SH-SY5Y (cell line): ENCODE measurements around the gene TST.

ENCODE experiments used
- GATA2 ChIP-seq: IDR thresholded peaks from 2 replicates; pipeline ENCODE4 v1.6.1; 2011; ENCODE audit warnings: mild to moderate bottlenecking, low read depth, low read length
- GATA3 ChIP-seq: IDR thresholded peaks from 2 replicates; pipeline ENCODE4 v1.6.1; 2011; ENCODE audit warnings: low read depth, mild to moderate bottlenecking, low read length, moderate library complexity

Gene TST

GRCh38 chr22:37018086-37018814 lies 997 bp downstream of the TST start:
- TF ChIP-seq GATA2 (no peak), GATA3 (no peak)

- TF ChIP-seq GATA2 (no peak), GATA3 (no peak)
These were observed 1.9 kb downstream of the TST start for GRCh38 chr22:37017356-37017755.

GRCh38 chr22:37016134-37016910 lies 2.9 kb downstream of the TST start:
- no peak for TF ChIP-seq GATA2
- TF ChIP-seq GATA3, result no peak

DNA sequence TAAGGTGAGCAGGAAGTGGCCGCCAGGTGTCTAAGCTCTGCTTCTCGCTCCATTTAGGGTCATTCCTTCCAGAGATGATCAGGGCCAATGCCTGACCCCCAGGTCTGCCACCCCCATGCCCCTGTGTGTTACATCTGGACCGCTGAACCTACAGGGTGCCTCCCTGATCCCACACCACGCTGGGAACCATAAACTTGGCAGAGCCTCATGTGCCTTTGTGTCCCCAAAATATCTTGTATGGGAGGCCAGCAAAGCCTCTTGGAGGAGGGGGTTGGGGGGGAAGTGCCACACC lies 3.7 kb downstream of the TST start:
- TF ChIP-seq GATA3, result no peak

DNA sequence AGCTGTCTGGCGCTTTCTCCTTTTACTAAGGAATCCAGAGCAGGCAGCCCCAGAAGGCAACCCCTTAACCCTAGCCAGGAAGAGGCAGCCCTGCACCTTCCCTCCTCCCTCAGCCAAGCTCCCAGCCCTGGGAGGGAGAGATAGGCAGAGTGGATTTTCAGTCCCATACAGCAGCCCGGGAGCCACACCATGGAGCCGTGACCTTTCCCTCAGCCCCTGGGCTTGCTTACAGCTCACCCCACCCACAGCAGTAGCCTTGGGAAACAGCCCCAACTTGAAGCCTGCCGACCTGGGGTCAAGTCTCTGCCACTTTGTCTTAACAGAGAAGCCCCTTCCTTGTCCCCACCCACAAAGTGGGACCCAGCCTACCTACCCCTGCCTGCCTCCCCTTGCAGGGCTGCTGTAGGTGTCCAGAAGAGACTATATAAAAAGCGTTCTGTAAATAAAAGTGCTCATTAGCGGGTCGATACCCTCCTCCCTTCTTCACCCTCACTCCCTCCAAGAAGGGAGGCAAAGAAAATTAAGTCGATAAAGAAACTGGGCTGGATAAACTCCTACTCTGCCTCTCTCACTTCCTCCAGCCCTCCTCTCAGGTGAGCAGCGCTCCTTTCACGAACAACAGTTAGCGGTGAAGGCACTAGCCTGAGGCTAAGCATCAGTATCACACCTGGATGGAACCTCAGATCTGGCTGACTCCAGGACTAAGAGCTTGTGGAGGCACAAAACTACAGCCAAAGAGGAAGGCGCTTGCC lies 4.2 kb downstream of the TST start:
- TF ChIP-seq GATA3, result no peak
- TF ChIP-seq GATA2, result no peak

- TF ChIP-seq GATA2 (no peak), GATA3 (no peak)
These were observed 4.8 kb downstream of the TST start for GRCh38 chr22:37014415-37014806.

DNA sequence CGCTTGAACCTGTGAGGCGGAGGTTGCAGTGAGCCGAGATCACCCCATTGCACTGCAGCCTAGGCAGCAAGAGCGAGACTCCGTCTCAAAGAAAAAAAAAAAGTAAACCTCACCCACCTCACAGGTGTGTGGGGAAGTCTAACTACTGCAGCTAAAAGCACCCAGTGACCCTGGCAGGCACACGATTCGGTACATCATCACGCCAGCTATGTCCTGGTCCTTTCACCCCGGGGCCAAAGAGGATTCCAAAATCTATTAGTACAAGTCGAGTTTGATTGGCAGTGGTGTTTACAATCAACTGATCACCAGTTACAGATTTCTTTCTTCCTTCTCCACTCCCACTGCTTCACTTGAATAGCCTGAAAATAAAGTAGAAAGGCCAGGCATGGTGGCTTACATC lies 6.3 kb downstream of the TST start:
- no peak for TF ChIP-seq GATA2
- TF ChIP-seq GATA3, result no peak

DNA sequence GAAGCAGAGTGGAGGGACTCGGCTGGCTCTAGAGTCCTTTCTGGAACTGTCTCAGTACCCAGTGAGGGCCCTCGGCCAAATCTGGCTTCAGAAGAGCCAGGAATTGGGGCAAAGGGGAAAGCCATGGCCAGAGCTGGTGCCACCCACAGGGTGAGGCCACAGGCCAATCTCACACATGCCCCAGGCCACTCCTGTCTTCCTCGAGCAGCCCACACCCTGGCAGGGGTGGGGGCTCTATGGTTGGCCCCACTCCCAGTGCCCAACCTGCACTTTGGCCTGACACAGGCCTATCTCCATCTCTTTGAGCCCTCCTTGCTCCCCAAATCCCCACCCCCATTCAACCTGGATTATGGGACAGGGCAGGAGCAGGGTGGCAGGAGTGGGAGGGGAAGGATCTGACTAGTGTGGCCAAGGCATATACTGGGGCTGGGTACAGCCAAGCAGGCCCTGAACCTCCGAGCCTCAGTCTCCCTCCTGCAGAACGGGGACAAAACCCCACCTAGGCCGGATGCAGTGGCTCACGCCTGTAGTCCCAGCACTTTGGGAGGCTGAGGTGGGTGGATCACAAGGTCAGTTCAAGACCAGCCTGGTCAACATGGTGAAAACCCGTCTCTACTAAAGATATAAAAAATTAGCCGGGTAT lies 6.9 kb downstream of the TST start:
- TF ChIP-seq GATA2 (no peak), GATA3 (no peak)

DNA sequence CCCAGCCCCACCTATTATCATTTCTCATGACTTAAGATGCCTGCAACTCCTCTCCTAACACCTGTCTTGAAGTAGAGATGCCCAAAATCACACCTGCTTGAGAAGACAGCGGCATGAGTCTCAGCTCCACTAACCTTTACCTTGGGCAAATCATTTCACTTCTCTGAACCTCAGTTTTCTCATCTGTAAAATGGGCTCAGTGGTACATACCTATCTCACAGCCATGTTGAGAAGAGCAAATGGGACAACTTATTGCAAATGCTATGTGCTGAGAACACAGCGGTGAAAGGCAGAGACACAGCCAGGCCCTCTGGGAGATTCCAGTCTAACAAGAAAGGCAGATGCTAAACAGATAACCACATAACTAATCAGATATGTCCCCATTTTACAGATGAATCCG lies 7.8 kb downstream of the TST start:
- TF ChIP-seq GATA3, result no peak
- no peak for TF ChIP-seq GATA2

DNA sequence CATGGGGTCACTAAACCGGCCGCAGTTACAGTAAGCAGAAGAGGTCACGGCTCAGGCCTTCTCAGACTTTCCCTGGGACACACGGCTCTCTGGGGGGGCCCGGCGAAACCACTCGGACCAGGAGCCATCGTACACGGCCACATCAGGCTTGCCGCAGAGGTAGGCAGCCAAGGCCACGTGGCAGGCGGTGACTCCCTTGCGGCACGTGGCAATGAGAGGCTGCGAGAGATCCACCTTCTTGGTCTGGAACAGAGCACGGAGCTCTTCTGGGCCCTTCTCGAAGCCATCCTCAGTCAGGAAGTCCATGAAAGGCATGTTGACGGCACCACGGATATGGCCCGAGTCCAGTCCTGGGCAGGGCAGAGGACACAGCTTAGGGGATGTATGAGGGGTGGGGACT lies 8.3 kb downstream of the TST start:
- TF ChIP-seq GATA3 (no peak), GATA2 (no peak)

DNA sequence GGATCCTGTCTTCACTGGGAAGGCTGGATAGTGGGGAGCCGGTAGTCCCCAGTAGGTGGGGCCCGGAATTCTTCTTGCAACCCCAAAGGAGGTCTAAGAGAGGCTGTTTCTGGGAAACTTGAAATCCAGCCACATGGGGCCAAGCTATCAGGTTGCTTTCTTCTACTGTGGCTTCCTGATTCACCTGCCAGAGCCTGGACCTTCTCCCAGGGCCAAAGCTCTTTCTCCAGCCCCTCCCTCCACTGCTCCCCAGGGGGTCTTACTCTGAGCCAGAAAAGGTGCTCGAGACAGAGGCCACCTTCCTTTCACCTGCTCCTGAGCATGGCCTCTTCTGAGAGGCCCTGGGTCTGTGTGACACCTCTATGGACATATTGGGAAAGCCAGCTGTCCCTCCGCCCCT lies 9.1 kb downstream of the TST start:
- no peak for TF ChIP-seq GATA3
- no peak for TF ChIP-seq GATA2

DNA sequence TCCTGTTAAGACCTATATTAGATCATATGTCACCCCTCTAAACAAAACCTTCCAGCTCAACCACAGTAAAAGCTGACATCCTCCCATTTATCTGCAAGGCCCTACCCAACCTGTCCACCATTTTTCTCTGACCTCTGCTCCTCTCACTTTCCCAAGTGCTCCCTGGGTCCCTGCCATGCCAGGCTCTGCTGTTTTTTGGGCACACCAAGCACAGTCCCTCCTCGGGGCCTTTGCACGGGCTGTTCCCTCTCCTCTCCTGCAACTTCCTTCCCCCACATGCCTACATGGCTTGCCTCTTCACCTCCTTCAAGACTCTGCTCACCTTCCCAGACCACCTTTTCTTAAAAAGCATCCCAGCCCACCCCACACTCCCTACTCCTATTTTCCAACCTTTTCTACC lies 9.8 kb downstream of the TST start:
- TF ChIP-seq GATA3 (no peak), GATA2 (no peak)

DNA sequence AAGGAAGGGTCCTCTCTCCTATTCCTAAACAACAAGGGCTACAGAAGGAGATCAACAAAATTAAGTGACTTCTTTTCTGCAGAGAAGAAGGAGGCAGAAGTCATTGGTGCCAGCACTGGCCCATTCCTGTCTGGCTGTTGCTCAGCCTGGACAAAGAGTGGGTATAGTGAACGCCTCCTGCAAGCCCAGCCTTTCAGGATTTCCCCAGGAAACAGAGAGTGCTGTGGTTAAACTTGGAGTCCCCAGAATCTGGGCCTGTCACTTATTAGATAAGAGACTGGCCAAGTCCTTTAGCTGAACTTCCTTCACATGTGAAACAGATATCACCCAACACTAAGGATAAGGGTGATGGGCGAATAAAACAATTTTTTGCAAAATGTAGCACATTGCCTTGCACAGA lies 10.9 kb downstream of the TST start:
- no peak for TF ChIP-seq GATA3
- no peak for TF ChIP-seq GATA2

DNA sequence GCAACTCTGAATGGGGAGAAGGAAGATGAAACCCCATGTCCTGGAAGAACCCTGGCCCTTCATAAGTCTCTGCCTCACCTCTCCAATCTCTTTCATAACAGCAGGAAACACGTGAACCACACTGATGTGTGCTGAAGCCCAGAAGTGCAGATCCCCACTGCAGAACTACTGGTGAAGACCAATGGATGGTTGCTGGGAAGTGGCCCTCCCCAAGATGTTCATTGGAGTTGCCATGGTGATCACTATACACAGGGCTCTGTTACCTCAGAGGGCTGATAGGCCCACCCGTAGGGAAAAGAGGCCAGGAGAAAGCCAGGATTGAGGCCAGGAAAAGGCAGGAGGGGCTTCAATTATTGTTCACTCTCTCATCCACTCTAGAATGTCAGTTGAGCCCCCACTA lies 11.6 kb downstream of the TST start:
- no peak for TF ChIP-seq GATA3
- TF ChIP-seq GATA2, result no peak
